ENCODE results near the gene HFM1.
"Not testable (repeated sequence)": the region's sequence is repeated elsewhere in the genome, so short reads cannot be mapped to it uniquely, and the experiment has no call there.

The HFM1 gene, protein sequence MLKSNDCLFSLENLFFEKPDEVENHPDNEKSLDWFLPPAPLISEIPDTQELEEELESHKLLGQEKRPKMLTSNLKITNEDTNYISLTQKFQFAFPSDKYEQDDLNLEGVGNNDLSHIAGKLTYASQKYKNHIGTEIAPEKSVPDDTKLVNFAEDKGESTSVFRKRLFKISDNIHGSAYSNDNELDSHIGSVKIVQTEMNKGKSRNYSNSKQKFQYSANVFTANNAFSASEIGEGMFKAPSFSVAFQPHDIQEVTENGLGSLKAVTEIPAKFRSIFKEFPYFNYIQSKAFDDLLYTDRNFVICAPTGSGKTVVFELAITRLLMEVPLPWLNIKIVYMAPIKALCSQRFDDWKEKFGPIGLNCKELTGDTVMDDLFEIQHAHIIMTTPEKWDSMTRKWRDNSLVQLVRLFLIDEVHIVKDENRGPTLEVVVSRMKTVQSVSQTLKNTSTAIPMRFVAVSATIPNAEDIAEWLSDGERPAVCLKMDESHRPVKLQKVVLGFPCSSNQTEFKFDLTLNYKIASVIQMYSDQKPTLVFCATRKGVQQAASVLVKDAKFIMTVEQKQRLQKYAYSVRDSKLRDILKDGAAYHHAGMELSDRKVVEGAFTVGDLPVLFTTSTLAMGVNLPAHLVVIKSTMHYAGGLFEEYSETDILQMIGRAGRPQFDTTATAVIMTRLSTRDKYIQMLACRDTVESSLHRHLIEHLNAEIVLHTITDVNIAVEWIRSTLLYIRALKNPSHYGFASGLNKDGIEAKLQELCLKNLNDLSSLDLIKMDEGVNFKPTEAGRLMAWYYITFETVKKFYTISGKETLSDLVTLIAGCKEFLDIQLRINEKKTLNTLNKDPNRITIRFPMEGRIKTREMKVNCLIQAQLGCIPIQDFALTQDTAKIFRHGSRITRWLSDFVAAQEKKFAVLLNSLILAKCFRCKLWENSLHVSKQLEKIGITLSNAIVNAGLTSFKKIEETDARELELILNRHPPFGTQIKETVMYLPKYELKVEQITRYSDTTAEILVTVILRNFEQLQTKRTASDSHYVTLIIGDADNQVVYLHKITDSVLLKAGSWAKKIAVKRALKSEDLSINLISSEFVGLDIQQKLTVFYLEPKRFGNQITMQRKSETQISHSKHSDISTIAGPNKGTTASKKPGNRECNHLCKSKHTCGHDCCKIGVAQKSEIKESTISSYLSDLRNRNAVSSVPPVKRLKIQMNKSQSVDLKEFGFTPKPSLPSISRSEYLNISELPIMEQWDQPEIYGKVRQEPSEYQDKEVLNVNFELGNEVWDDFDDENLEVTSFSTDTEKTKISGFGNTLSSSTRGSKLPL (N-terminal part only)

GRCh38 chr1:91404151-91405012 lies at the start of gene HFM1:
Gene HFM1 (minus strand): TSS chr1:91404837. CDS start chr1:91401082, 3,755 bp downstream.
- no peak for DNase-seq (ENCODE audit: low read depth in 1 of 2, low spot score in 1 of 2)

- no peak for DNase-seq (ENCODE audit: low read depth in 1 of 2, low spot score in 1 of 2)
Observed at GRCh38 chr1:91454136-91454535, 49.5 kb upstream of the HFM1 start.

DNA sequence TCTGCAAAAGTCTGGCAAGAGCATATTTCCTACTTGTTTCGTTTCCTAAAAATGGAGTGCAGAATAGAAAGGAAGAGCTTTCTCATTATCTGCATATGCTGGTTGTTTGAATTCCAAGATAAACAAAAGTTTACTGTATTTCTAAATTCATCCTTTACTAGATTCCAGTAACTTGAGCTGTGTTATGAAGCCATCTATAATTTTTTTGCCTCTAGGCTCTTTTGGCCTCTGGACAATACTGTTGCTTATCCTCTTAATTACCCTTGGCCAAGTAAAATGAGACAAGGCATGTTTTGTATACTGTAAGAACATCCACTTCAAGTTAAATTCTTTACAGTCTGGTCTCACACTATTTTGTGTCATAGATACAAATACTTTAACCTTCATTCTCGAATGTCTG lies 45.6 kb upstream of the HFM1 start:
- DNase-seq (ENCODE audit: low read depth in 1 of 2, low spot score in 1 of 2) = no peak

DNA sequence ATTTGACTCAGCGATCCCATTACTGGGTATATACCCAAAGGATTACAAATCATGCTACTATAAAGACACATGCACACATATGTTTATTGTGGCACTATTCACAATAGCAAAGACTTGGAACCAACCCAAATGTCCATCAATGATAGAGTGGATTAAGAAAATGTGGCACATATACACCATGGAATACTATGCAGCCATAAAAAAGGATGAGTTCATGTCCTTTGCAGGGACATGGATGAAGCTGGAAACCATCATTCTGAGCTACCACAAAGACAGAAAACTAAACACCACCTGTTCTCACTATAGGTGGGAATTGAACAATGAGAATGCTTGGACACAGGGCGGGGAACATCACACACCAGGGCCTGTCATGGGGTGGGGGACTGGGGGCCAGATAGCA lies 43.1 kb upstream of the HFM1 start:
- not testable (repeated sequence) for DNase-seq (ENCODE audit: low read depth in 1 of 2, low spot score in 1 of 2)

- not testable (repeated sequence) for DNase-seq (ENCODE audit: low read depth in 1 of 2, low spot score in 1 of 2)
Observed at GRCh38 chr1:91441980-91442379, 37.3 kb upstream of the HFM1 start.

GRCh38 chr1:91440847-91441246 lies 36.2 kb upstream of the HFM1 start:
- DNase-seq (ENCODE audit: low read depth in 1 of 2, low spot score in 1 of 2) = no peak

GRCh38 chr1:91439016-91439415 lies 34.4 kb upstream of the HFM1 start:
- DNase-seq (ENCODE audit: low read depth in 1 of 2, low spot score in 1 of 2) = no peak

DNA sequence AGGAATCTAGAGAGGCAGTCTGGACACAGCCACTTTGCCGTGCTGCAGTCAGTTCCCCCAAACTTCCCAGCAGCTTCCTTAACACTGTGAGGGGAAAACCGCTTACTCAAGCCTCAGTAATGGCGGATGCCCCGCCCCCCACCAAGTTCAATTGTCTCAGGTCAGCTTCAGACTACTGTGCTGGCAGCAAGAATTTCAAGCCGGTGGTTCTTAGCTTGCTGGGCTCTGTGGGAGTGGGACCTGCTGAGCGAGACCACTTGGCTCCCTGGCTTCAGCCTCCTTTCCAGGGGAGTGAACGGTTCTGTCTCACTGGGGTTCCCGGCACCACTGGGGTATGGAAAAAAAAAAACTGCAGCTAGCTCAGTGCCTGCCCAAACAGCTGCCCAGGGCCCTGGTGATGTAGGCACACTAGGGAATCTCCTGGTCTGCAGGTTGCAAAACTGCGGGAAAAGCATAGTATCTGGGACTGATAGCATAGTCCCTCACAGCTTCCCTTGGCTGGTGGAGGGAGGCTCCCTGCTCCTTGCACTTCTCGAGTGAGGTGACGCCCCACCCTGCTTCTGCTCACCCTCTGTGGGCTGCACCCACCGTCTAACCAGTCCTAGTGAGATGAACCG lies 23.7 kb upstream of the HFM1 start:
- DNase-seq (ENCODE audit: low read depth in 1 of 2, low spot score in 1 of 2) = no peak

GRCh38 chr1:91427741-91428140 lies 23.1 kb upstream of the HFM1 start:
- no peak for DNase-seq (ENCODE audit: low read depth in 1 of 2, low spot score in 1 of 2)

GRCh38 chr1:91422523-91422922 lies 17.9 kb upstream of the HFM1 start:
- DNase-seq (ENCODE audit: low read depth in 1 of 2, low spot score in 1 of 2) = not testable (repeated sequence)

DNA sequence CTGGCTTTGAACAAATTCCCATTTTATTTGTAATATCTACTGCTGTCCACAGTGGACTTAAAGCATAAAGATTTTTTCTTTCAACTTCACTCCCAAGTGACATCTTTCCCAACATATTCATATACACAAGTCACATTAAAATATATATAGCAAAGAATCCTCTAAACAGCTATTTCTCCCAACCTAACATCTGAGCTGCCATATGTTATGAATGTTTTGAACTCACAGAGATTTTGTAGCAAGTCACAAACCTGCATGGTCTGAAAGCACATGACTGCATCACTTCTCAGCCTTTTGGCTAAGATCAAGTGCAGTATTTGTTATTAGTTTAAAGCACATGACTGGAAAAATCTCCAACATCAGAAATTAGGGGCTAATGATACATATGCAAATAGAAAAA lies 7.7 kb upstream of the HFM1 start:
- DNase-seq (ENCODE audit: low read depth in 1 of 2, low spot score in 1 of 2) = no peak

DNA sequence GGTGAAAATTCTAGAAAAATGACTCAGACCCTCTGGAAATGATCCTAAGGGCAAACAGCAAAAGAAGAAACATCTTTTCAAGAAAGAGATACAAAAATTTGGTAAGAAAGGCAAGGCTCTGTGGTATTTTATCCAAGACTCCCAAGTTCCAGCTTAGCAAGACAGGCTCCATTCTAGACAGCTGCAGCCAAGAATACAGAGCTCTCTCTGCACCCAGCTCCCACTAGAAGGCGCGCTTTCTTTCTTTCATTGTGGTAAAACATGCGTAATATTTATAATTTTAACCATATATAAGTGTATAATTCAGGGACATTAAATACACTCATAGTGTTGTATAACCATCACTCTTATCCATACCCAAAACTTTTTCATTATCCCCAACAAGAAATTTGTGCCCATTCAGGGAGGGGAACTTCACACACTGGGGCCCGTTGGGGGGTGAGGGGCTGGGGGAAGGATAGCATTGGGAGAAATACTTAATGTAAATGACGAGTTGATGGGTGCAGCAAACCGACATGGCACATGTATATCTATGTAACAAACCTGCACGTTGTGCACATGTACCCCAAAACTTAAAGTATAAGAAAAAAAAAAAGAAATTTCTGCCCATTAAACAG lies 2.2 kb upstream of the HFM1 start:
- no peak for DNase-seq (ENCODE audit: low read depth in 1 of 2, low spot score in 1 of 2)

DNA sequence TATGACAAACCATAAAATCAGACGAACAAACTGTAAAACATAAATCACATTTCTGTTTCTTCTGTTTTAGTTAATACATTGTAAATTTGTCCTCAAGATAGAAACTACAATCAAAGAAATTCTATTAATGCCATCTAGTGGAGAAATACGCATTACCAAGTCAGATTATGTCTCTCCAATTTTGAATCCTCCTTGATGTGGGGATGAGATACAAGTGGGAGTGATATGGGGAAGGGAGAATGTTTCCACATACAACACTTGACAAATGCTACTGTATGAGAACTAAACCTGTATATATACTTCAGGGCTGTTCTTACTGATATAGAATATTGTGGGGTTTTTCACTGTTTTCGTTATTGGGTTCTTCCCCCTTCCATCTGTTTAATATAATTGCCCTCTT lies 2.6 kb downstream of the HFM1 start:
- no peak for DNase-seq (ENCODE audit: low read depth in 1 of 2, low spot score in 1 of 2)

DNA sequence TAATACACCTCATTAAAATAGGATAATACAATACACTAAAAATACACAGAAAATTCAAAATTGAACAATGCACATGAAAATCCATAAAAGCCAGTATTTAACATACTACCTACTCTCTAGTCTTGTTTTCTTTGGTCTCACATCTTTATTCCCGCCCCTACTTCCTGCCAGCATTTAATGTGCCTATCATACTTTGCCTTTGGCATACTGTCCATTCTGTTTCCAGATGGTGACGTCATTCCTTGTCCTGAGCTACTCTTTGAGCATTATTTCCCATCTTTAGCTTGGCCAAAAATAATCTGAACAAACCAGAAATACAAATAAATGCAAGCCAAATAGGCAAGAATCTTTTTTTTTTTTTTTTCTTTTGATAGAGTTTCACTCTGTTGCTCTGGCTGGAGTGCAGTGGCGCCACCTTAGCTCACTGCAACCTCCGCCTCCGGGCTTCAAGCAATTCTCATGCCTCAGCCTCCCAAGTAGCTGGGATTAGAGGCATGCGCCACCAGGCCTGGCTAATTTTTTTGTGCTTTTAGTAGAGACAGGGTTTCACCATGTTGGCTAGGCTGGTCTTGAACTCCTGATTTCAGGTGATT lies 4.4 kb downstream of the HFM1 start:
- no peak for DNase-seq (ENCODE audit: low read depth in 1 of 2, low spot score in 1 of 2)

- DNase-seq (ENCODE audit: low read depth in 1 of 2, low spot score in 1 of 2) = no peak
Observed at GRCh38 chr1:91398291-91398690, 6.3 kb downstream of the HFM1 start.

GRCh38 chr1:91397605-91398004 lies 7.0 kb downstream of the HFM1 start:
- DNase-seq (ENCODE audit: low read depth in 1 of 2, low spot score in 1 of 2) = no peak

GRCh38 chr1:91393042-91393441 lies 11.6 kb downstream of the HFM1 start:
- DNase-seq (ENCODE audit: low read depth in 1 of 2, low spot score in 1 of 2) = no peak

- DNase-seq (ENCODE audit: low read depth in 1 of 2, low spot score in 1 of 2) = no peak
Observed at GRCh38 chr1:91386109-91386508, 18.5 kb downstream of the HFM1 start.

GRCh38 chr1:91383456-91383855 lies 21.2 kb downstream of the HFM1 start:
- no peak for DNase-seq (ENCODE audit: low read depth in 1 of 2, low spot score in 1 of 2)
